ENCODE measurements around the gene RANBP3L. TPM values are rescaled to one million over a fixed set of nuclear protein-coding genes. Genes with fewer than 3 reads are reported as not detected.

Gene RANBP3L
- total and polyA plus RNA-seq, 2 experiments from 2014 or later = not detected

DNA sequence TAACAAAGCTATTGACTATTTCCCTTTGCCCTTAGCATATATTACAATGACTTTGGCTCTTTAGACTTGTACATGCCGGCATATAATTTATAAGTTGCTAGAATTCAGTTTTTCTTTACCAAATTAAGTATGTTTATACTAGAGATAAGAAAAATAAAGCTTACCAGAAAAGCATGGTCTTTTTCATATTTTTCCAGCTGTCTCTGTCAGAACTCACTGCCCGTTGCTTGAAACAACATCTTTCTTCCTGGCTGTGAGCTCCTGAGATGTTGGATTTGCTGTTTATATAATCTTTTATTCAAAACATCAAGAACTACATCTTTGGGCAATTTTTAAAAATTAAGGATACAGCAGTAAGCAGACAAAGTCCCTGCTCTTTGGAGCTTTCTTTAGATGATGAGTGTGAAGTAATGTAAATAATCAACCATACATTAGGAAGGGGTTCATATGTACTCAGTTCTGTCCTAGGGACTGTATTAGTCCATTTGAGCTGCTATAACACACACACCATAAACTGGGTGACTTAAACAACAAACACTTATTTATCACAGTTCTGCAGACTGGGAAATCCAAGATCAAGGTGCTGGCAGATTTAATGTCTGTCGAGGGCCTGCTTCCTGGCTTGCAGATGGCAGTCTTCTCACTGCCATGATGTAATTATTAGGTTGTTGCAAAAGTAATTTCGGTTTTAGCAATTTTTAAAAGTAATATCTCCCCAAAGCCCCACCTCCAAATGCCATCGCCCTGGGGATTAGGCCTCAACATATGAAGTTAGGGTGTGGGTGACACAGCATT is 45.4 kb upstream of the RANBP3L start:
- Histone ChIP-seq H2AFZ (0 out of 2 replicates have a peak overlapping the region, but pooled peaks have one; percentile 3), H3K4me1 (ENCODE audit: insufficient read depth) (no peaks in the 10 kb centered on the region), H3K4me2 (no peak overlapping the region), H4K20me1 (replicated peaks; ENCODE audit: insufficient read depth) (no peaks in the 10 kb centered on the region), H3F3A (replicated peaks; ENCODE audit: low read depth) (no peaks in the 10 kb centered on the region), H3K9me2 (ENCODE audit: insufficient read depth) (no peaks in the 10 kb centered on the region), H3K4me3 (no peak overlapping the region), H3K79me2 (replicated peaks; ENCODE audit: insufficient read depth) (no peaks in the 10 kb centered on the region), H3K36me3 (ENCODE audit: insufficient read depth) (no peaks in the 10 kb centered on the region), H3K27me3 (ENCODE audit: insufficient read depth) (no peaks in the 10 kb centered on the region), H3K27ac (ENCODE audit: low read depth) (no peak overlapping the region)
- peaks cover 8% of the 10 kb centered on the region for H3K9me3 Mint-ChIP-seq
- TF ChIP-seq ZNF462 (CRISPR knock-in tag; IDR thresholded peaks at IDR 0.05) (no peak), STAT1 (IDR thresholded peaks at IDR 0.05; ENCODE audit: unreplicated experiment) (no peak), POLR2AphosphoS5 (IDR thresholded peaks at IDR 0.05; ENCODE audit: low read depth) (no peak), NANOG (IDR thresholded peaks at IDR 0.05; ENCODE audit: borderline replicate concordance) (no peak), EZH2phosphoT487 (IDR thresholded peaks at IDR 0.05; ENCODE audit: unreplicated experiment) (no peak), CREB1 (CRISPR knock-in tag; IDR thresholded peaks at IDR 0.05; ENCODE audit: low read depth) (no peak), ETS1 (IDR thresholded peaks at IDR 0.05) (no peak), JUNB (IDR thresholded peaks at IDR 0.05; ENCODE audit: unreplicated experiment) (no peak), ZNF331 (CRISPR knock-in tag; IDR thresholded peaks at IDR 0.05; ENCODE audit: low read depth) (no peak), EZH2 (IDR thresholded peaks at IDR 0.05; ENCODE audit: low read depth, unreplicated experiment) (no peak), ZNF114 (CRISPR knock-in tag; IDR thresholded peaks at IDR 0.05) (no peak)
- TF ChIP-seq, protein P1, sequence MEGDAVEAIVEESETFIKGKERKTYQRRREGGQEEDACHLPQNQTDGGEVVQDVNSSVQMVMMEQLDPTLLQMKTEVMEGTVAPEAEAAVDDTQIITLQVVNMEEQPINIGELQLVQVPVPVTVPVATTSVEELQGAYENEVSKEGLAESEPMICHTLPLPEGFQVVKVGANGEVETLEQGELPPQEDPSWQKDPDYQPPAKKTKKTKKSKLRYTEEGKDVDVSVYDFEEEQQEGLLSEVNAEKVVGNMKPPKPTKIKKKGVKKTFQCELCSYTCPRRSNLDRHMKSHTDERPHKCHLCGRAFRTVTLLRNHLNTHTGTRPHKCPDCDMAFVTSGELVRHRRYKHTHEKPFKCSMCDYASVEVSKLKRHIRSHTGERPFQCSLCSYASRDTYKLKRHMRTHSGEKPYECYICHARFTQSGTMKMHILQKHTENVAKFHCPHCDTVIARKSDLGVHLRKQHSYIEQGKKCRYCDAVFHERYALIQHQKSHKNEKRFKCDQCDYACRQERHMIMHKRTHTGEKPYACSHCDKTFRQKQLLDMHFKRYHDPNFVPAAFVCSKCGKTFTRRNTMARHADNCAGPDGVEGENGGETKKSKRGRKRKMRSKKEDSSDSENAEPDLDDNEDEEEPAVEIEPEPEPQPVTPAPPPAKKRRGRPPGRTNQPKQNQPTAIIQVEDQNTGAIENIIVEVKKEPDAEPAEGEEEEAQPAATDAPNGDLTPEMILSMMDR (conservative IDR thresholded peaks at IDR 0.05; ENCODE audit: low read depth in 2 of 2) = no peak
- TF ChIP-seq, protein P2, sequence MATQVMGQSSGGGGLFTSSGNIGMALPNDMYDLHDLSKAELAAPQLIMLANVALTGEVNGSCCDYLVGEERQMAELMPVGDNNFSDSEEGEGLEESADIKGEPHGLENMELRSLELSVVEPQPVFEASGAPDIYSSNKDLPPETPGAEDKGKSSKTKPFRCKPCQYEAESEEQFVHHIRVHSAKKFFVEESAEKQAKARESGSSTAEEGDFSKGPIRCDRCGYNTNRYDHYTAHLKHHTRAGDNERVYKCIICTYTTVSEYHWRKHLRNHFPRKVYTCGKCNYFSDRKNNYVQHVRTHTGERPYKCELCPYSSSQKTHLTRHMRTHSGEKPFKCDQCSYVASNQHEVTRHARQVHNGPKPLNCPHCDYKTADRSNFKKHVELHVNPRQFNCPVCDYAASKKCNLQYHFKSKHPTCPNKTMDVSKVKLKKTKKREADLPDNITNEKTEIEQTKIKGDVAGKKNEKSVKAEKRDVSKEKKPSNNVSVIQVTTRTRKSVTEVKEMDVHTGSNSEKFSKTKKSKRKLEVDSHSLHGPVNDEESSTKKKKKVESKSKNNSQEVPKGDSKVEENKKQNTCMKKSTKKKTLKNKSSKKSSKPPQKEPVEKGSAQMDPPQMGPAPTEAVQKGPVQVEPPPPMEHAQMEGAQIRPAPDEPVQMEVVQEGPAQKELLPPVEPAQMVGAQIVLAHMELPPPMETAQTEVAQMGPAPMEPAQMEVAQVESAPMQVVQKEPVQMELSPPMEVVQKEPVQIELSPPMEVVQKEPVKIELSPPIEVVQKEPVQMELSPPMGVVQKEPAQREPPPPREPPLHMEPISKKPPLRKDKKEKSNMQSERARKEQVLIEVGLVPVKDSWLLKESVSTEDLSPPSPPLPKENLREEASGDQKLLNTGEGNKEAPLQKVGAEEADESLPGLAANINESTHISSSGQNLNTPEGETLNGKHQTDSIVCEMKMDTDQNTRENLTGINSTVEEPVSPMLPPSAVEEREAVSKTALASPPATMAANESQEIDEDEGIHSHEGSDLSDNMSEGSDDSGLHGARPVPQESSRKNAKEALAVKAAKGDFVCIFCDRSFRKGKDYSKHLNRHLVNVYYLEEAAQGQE (IDR thresholded peaks at IDR 0.05; ENCODE audit: unreplicated experiment) = no peak
- peaks cover 3% of the 10 kb centered on the region for H3K27me3 Mint-ChIP-seq (ENCODE audit: insufficient read depth, low read depth, poor library complexity)
- H3K36me3 Mint-ChIP-seq (ENCODE audit: low read depth) = no peaks in the 10 kb centered on the region
- no peak overlapping the region for H3K27ac Mint-ChIP-seq
- no peak for DNase-seq (ENCODE audit: low spot score)
- no peak for ATAC-seq
- no peak overlapping the region for H3K4me3 Mint-ChIP-seq
- no peaks in the 10 kb centered on the region for H3K4me1 Mint-ChIP-seq

Measured in GM23338 (cell line).